IPS-11a (cell line): ENCODE data around the gene RBFOX1.
"Not testable (repeated sequence)": the region's sequence is repeated elsewhere in the genome, so short reads cannot be mapped to it uniquely, and the experiment has no call there.

Source experiments
- H3K4me3 ChIP-seq: one replicate; pipeline ENCODE4 v1.5.1; 2013; ENCODE audit warnings: low read depth, low read length, control low read depth

The RBFOX1 gene

GRCh38 chr16:7450440-7450839 lies 117.8 kb downstream of the RBFOX1 start:
- no peak overlapping the region for H3K4me3 ChIP-seq

- H3K4me3 ChIP-seq: no peak overlapping the region
These were observed 119.4 kb downstream of the RBFOX1 start for GRCh38 chr16:7452090-7452489.

GRCh38 chr16:7456211-7456610 lies 123.6 kb downstream of the RBFOX1 start:
- no peak overlapping the region for H3K4me3 ChIP-seq

- H3K4me3 ChIP-seq: no peak overlapping the region
These were observed 125.5 kb downstream of the RBFOX1 start for GRCh38 chr16:7458144-7458543.

- no peak overlapping the region for H3K4me3 ChIP-seq
These were observed 137.7 kb downstream of the RBFOX1 start for GRCh38 chr16:7470344-7470743.

- no peak overlapping the region for H3K4me3 ChIP-seq
These were observed 138.6 kb downstream of the RBFOX1 start for GRCh38 chr16:7471268-7471667.

GRCh38 chr16:7482032-7482431 lies 149.4 kb downstream of the RBFOX1 start:
- H3K4me3 ChIP-seq: no peak overlapping the region

- no peak overlapping the region for H3K4me3 ChIP-seq
These were observed 150.1 kb downstream of the RBFOX1 start for GRCh38 chr16:7482596-7483290.

- no peak overlapping the region for H3K4me3 ChIP-seq
These were observed 155.1 kb downstream of the RBFOX1 start for GRCh38 chr16:7487574-7488323.

- no peak overlapping the region for H3K4me3 ChIP-seq
These were observed 159.5 kb downstream of the RBFOX1 start for GRCh38 chr16:7492122-7492521.

- H3K4me3 ChIP-seq: no peak overlapping the region
These were observed 160.5 kb downstream of the RBFOX1 start for GRCh38 chr16:7493133-7493532.

GRCh38 chr16:7497691-7498090 lies 165.0 kb downstream of the RBFOX1 start:
- no peak overlapping the region for H3K4me3 ChIP-seq

- no peak overlapping the region for H3K4me3 ChIP-seq
These were observed 169.2 kb downstream of the RBFOX1 start for GRCh38 chr16:7501868-7502267.

GRCh38 chr16:7502591-7503157 lies 170.0 kb downstream of the RBFOX1 start:
- not testable (repeated sequence) for H3K4me3 ChIP-seq

GRCh38 chr16:7503666-7504065 lies 171.0 kb downstream of the RBFOX1 start:
- H3K4me3 ChIP-seq: no peak overlapping the region

GRCh38 chr16:7504844-7505243 lies 172.2 kb downstream of the RBFOX1 start:
- no peak overlapping the region for H3K4me3 ChIP-seq

GRCh38 chr16:7505495-7505894 lies 172.8 kb downstream of the RBFOX1 start:
- no peak overlapping the region for H3K4me3 ChIP-seq

GRCh38 chr16:7506363-7506762 lies 173.7 kb downstream of the RBFOX1 start:
- H3K4me3 ChIP-seq: no peak overlapping the region

GRCh38 chr16:7508656-7509055 lies 176.0 kb downstream of the RBFOX1 start:
- H3K4me3 ChIP-seq: no peak overlapping the region

- H3K4me3 ChIP-seq: no peak overlapping the region
These were observed 177.4 kb downstream of the RBFOX1 start for GRCh38 chr16:7509963-7510601.

- H3K4me3 ChIP-seq: no peak overlapping the region
These were observed 179.1 kb downstream of the RBFOX1 start for GRCh38 chr16:7511549-7512260.
